Measurements from ENCODE around the gene CYFIP2.

CYFIP2 gene

DNA sequence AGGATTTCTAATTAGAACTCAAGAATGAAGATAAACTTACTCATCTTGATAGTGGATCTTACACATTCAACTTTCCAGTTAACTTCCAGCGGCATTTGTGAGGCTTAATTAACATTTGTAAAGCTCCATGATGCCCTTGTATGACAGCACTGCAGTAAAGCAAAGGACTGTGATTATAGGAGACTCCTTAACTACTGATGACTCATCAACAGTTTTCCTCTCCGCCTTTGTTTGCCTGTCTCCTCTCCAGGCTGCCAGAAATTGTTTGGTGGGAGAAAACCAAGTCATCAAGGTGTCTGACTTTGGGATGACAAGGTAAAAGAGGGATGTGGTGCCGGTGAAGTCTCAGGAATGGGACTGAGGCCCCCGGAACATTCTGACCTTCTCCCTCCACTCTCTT is 20.4 kb upstream of the CYFIP2 start:
- H3K27me3 ChIP-seq (ENCODE audit: control insufficient read depth, insufficient read depth, low read length), result no peaks in the 10 kb centered on the region
- no peak overlapping the region for H2AFZ ChIP-seq
- no peaks in the 10 kb centered on the region for H3K9me3 ChIP-seq (ENCODE audit: control insufficient read depth, low read length)
- no peaks in the 10 kb centered on the region for H3K36me3 ChIP-seq (ENCODE audit: control insufficient read depth, insufficient read depth, low read length)
- TF ChIP-seq, protein P1, sequence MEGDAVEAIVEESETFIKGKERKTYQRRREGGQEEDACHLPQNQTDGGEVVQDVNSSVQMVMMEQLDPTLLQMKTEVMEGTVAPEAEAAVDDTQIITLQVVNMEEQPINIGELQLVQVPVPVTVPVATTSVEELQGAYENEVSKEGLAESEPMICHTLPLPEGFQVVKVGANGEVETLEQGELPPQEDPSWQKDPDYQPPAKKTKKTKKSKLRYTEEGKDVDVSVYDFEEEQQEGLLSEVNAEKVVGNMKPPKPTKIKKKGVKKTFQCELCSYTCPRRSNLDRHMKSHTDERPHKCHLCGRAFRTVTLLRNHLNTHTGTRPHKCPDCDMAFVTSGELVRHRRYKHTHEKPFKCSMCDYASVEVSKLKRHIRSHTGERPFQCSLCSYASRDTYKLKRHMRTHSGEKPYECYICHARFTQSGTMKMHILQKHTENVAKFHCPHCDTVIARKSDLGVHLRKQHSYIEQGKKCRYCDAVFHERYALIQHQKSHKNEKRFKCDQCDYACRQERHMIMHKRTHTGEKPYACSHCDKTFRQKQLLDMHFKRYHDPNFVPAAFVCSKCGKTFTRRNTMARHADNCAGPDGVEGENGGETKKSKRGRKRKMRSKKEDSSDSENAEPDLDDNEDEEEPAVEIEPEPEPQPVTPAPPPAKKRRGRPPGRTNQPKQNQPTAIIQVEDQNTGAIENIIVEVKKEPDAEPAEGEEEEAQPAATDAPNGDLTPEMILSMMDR (IDR thresholded peaks at IDR 0.05), result no peak
- no peak overlapping the region for H3K4me3 ChIP-seq (ENCODE audit: low read depth, low read length)
- H3K4me1 ChIP-seq, result no peaks in the 10 kb centered on the region
- H3K4me2 ChIP-seq (ENCODE audit: low read length), result no peak overlapping the region
- no peaks in the 10 kb centered on the region for H3K79me2 ChIP-seq
- H3K9ac ChIP-seq, result no peak overlapping the region
- no peak overlapping the region for H3K27ac ChIP-seq

DNA sequence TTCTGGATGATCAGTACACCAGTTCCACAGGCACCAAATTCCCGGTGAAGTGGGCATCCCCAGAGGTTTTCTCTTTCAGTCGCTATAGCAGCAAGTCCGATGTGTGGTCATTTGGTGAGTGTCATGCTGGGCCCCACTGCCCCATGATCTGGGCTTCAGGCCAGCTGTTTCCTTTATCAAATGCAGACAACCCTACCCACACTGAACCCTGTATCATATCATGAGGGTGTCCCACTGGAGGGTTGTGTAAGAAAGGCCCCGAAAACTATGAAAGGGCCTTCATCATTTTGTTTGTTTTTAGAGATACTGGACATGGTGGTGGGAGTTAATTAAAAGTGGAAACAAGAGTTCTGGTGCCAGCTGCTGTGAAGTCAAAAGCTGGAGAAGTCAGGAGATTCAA is 20.0 kb upstream of the CYFIP2 start:
- Histone ChIP-seq H3K4me3 (ENCODE audit: low read depth, low read length) (no peak overlapping the region), H3K4me1 (no peaks in the 10 kb centered on the region), H3K27ac (no peak overlapping the region), H3K9ac (no peak overlapping the region), H3K4me2 (ENCODE audit: low read length) (no peak overlapping the region), H3K79me2 (no peaks in the 10 kb centered on the region), H3K36me3 (ENCODE audit: control insufficient read depth, insufficient read depth, low read length) (no peaks in the 10 kb centered on the region), H2AFZ (no peak overlapping the region), H3K9me3 (ENCODE audit: control insufficient read depth, low read length) (no peaks in the 10 kb centered on the region), H3K27me3 (ENCODE audit: control insufficient read depth, insufficient read depth, low read length) (no peaks in the 10 kb centered on the region)
- TF ChIP-seq, protein P1 (IDR thresholded peaks at IDR 0.05), result no peak

DNA sequence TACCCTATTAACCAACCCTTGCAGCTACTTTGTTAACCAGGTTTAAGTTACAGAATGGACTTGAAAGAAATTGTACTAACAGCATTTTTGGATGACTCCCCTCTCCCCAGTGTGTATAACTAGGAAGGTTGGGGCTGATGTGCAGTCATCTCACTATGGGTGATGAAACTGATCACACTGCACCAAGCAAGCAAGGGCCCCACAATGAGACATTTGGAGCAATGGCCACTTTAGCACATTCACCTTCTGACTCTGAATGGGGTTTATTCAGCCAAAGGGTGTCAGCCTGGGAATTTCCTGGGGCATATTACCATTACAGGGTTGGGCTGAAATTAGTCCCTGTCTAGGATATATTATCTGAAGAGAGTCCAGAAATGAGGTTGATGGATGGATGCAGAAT is 18.7 kb upstream of the CYFIP2 start:
- no peak overlapping the region for H3K9ac ChIP-seq
- no peak overlapping the region for H3K27ac ChIP-seq
- TF ChIP-seq, protein P1 (IDR thresholded peaks at IDR 0.05), result no peak
- H3K79me2 ChIP-seq, result no peaks in the 10 kb centered on the region
- no peaks in the 10 kb centered on the region for H3K4me1 ChIP-seq
- H3K4me3 ChIP-seq (ENCODE audit: low read depth, low read length), result no peak overlapping the region
- no peak overlapping the region for H3K4me2 ChIP-seq (ENCODE audit: low read length)
- no peaks in the 10 kb centered on the region for H3K27me3 ChIP-seq (ENCODE audit: control insufficient read depth, insufficient read depth, low read length)
- no peaks in the 10 kb centered on the region for H3K36me3 ChIP-seq (ENCODE audit: control insufficient read depth, insufficient read depth, low read length)
- no peaks in the 10 kb centered on the region for H3K9me3 ChIP-seq (ENCODE audit: control insufficient read depth, low read length)
- no peak overlapping the region for H2AFZ ChIP-seq

DNA sequence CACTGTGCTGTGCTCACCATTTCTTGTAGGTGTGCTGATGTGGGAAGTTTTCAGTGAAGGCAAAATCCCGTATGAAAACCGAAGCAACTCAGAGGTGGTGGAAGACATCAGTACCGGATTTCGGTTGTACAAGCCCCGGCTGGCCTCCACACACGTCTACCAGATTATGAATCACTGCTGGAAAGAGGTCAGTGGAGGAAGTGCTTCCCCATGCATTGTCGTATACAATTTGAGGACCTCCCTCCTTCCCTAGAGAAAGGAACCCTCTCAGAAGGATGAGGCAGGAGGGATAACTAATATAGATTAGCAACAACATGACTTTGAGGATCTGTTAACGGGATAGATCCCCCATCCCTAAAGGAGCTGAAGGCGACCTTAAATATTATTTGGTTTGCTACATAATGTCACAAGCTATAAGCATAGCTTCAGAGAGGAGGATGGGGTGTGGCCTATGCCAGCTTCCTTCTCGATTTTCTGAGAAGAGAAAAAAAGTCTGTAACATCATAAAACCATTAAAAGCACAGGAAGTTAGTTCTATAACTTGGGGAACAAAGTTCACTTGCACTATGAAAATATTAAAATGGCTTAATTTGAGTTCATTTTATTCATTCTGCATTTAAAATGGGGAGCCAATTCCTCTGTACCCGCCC is 17.0 kb upstream of the CYFIP2 start:
- H3K79me2 ChIP-seq, result no peaks in the 10 kb centered on the region
- no peaks in the 10 kb centered on the region for H3K4me1 ChIP-seq
- TF ChIP-seq, protein P1 (IDR thresholded peaks at IDR 0.05), result no peak
- H3K36me3 ChIP-seq (ENCODE audit: control insufficient read depth, insufficient read depth, low read length), result no peaks in the 10 kb centered on the region
- H3K9me3 ChIP-seq (ENCODE audit: control insufficient read depth, low read length), result no peaks in the 10 kb centered on the region
- H2AFZ ChIP-seq, result no peak overlapping the region
- H3K27me3 ChIP-seq (ENCODE audit: control insufficient read depth, insufficient read depth, low read length), result no peaks in the 10 kb centered on the region
- no peak overlapping the region for H3K9ac ChIP-seq
- H3K27ac ChIP-seq, result no peak overlapping the region
- H3K4me2 ChIP-seq (ENCODE audit: low read length), result no peak overlapping the region
- H3K4me3 ChIP-seq (ENCODE audit: low read depth, low read length), result no peak overlapping the region
